ENCODE data around the gene NCSTN.
A peak's percentile ranks its signal among the peaks of the same experiment; 100 is the strongest.

Gene NCSTN

DNA sequence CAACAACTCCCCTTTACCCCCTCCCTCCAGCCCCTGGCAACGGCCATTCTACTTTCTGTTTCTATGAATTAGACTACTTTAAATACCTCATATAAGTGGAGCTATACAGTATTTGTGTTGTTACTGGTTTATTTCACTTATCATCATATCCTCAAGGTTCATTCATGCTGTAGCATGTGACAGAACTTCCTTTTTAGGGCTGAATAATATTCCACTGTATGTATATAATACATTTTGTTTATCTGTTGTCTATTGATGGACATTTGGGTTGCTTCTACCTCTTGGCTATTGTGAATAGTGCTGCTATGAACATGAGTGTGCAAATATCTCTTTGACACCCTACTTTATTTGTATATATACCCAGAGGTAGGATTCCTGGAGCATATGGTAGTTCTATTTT lies 25.9 kb downstream of the NCSTN start:
- Histone ChIP-seq H3K9ac (ENCODE audit: low read depth in 1 of 2, low read length in 2 of 2) (no peak overlapping the region), H3K9me3 (ENCODE audit: control insufficient read depth in 2 of 2, low read length in 2 of 2) (no peaks in the 10 kb centered on the region), H3K36me3 (ENCODE audit: control insufficient read depth in 2 of 2, insufficient read depth in 2 of 2, low read length in 2 of 2) (no peaks in the 10 kb centered on the region), H3K27me3 (ENCODE audit: control insufficient read depth in 2 of 2, insufficient read depth in 2 of 2, low read length in 2 of 2) (no peaks in the 10 kb centered on the region), H3K4me1 (ENCODE audit: control insufficient read depth in 2 of 2, insufficient read depth in 2 of 2, low read length in 2 of 2) (no peaks in the 10 kb centered on the region), H3K4me3 (ENCODE audit: low read length in 2 of 2) (no peak overlapping the region), H3K27ac (ENCODE audit: low read depth in 2 of 2, low read length in 2 of 2) (no peak overlapping the region)

DNA sequence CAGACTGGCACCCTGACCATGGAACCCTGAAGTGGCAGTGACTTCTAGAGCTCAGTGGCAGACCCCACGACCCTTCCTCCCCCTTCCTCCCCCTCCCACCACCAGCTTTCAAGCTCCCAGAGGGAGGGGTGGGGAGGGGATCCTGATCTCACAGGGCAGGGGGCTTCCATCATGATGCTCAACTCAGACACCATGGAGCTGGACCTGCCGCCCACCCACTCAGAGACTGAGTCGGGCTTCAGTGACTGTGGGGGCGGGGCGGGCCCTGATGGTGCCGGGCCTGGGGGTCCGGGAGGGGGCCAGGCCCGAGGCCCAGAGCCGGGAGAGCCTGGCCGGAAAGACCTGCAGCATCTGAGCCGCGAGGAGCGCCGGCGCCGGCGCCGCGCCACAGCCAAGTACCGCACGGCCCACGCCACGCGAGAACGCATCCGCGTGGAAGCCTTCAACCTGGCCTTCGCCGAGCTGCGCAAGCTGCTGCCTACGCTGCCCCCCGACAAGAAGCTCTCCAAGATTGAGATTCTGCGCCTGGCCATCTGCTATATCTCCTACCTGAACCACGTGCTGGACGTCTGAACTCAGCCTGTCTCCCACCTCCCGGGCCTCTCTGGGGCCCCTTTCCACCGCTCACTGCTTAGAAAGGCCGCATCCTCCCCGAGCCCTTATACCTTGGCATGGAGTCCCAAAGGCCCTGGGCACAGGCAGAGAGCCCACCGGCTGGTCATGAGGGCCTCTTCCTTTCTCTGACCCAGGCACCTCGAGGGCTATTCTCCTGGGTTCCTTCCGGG lies 27.6 kb downstream of the NCSTN start:
- Histone ChIP-seq H3K36me3 (ENCODE audit: control insufficient read depth in 2 of 2, insufficient read depth in 2 of 2, low read length in 2 of 2) (no peaks in the 10 kb centered on the region), H3K27ac (ENCODE audit: low read depth in 2 of 2, low read length in 2 of 2) (no peak overlapping the region), H3K9ac (ENCODE audit: low read depth in 1 of 2, low read length in 2 of 2) (no peak overlapping the region), H3K4me3 (ENCODE audit: low read length in 2 of 2) (no peak overlapping the region), H3K9me3 (ENCODE audit: control insufficient read depth in 2 of 2, low read length in 2 of 2) (no peaks in the 10 kb centered on the region), H3K4me1 (ENCODE audit: control insufficient read depth in 2 of 2, insufficient read depth in 2 of 2, low read length in 2 of 2) (peaks cover 0 to under 1% of the 10 kb centered on the region in 2 donors), H3K27me3 (ENCODE audit: control insufficient read depth in 2 of 2, insufficient read depth in 2 of 2, low read length in 2 of 2) (no peaks in the 10 kb centered on the region)

DNA sequence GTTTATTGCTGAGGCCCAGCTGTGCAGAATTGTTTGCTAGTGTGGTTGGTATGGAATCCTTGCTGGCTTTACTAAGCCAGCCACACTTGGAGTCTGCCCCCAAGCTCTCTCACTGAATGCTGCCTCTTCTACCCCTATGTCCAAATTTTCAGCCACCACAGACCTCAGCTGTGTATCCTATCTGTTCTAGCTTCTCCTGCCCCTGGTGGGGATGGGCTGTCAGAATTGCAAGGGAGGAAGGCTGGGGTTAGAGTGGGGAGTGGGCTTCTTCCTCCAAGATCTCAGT lies 28.1 kb downstream of the NCSTN start:
- Histone ChIP-seq H3K27me3 (ENCODE audit: control insufficient read depth in 2 of 2, insufficient read depth in 2 of 2, low read length in 2 of 2) (no peaks in the 10 kb centered on the region), H3K4me3 (ENCODE audit: low read length in 2 of 2) (no peak overlapping the region), H3K4me1 (ENCODE audit: control insufficient read depth in 2 of 2, insufficient read depth in 2 of 2, low read length in 2 of 2) (peaks cover 5 to 6% of the 10 kb centered on the region in 2 donors), H3K9me3 (ENCODE audit: control insufficient read depth in 2 of 2, low read length in 2 of 2) (no peaks in the 10 kb centered on the region), H3K27ac (ENCODE audit: low read depth in 2 of 2, low read length in 2 of 2) (no peak overlapping the region), H3K9ac (ENCODE audit: low read depth in 1 of 2, low read length in 2 of 2) (no peak overlapping the region), H3K36me3 (ENCODE audit: control insufficient read depth in 2 of 2, insufficient read depth in 2 of 2, low read length in 2 of 2) (no peaks in the 10 kb centered on the region)

DNA sequence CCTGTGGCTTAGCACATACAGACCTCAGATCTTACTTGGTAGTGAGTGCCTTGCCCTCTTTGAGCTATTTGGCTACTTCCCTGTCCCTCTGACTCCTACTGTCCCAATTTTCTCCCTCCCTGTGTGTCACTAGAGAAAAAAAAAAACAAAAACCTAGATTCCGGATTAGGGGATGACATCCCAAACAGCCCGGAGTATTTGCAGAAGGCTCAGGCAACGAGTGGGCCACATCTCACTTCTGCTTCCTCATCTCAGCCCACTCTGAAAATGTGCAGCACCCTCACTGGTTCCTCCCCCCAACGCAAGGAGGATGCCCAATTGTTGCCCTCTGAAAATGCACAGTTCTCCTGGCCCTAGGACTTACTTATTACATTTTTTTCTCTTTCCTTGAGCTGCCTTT lies 28.6 kb downstream of the NCSTN start:
- Histone ChIP-seq H3K27me3 (ENCODE audit: control insufficient read depth in 2 of 2, insufficient read depth in 2 of 2, low read length in 2 of 2) (no peaks in the 10 kb centered on the region), H3K9me3 (ENCODE audit: control insufficient read depth in 2 of 2, low read length in 2 of 2) (no peaks in the 10 kb centered on the region), H3K9ac (ENCODE audit: low read depth in 1 of 2, low read length in 2 of 2) (no peak overlapping the region), H3K27ac (ENCODE audit: low read depth in 2 of 2, low read length in 2 of 2) (no peak overlapping the region), H3K4me3 (ENCODE audit: low read length in 2 of 2) (no peak overlapping the region), H3K4me1 (ENCODE audit: control insufficient read depth in 2 of 2, insufficient read depth in 2 of 2, low read length in 2 of 2) (peaks cover 7 to 8% of the 10 kb centered on the region in 2 donors), H3K36me3 (ENCODE audit: control insufficient read depth in 2 of 2, insufficient read depth in 2 of 2, low read length in 2 of 2) (no peaks in the 10 kb centered on the region)

DNA sequence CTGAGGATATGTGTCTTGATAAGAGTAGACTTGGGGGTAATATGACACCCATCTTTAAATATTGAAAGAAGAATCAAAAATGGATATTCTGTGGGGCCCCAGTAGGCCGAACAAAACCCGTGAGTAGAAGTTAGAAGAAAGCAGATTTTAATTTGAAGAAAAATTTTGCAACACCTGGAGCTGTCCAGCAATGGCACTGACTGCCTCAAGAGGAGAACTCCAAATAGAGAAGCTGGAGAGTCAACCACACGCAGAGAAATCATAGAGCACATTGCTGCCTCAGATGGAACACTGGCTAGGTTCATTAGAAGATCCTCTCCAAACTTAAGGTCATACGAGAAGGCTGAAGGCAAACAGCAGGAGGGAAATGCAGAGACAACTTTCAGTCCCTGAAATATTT lies 30.5 kb downstream of the NCSTN start:
- Histone ChIP-seq H3K9me3 (ENCODE audit: control insufficient read depth in 2 of 2, low read length in 2 of 2) (no peaks in the 10 kb centered on the region), H3K4me3 (ENCODE audit: low read length in 2 of 2) (no peak overlapping the region), H3K9ac (ENCODE audit: low read depth in 1 of 2, low read length in 2 of 2) (no peak overlapping the region), H3K4me1 (ENCODE audit: control insufficient read depth in 2 of 2, insufficient read depth in 2 of 2, low read length in 2 of 2) (peaks cover 7 to 8% of the 10 kb centered on the region in 2 donors), H3K27ac (ENCODE audit: low read depth in 2 of 2, low read length in 2 of 2) (no peak overlapping the region), H3K36me3 (ENCODE audit: control insufficient read depth in 2 of 2, insufficient read depth in 2 of 2, low read length in 2 of 2) (no peaks in the 10 kb centered on the region), H3K27me3 (ENCODE audit: control insufficient read depth in 2 of 2, insufficient read depth in 2 of 2, low read length in 2 of 2) (no peaks in the 10 kb centered on the region)

DNA sequence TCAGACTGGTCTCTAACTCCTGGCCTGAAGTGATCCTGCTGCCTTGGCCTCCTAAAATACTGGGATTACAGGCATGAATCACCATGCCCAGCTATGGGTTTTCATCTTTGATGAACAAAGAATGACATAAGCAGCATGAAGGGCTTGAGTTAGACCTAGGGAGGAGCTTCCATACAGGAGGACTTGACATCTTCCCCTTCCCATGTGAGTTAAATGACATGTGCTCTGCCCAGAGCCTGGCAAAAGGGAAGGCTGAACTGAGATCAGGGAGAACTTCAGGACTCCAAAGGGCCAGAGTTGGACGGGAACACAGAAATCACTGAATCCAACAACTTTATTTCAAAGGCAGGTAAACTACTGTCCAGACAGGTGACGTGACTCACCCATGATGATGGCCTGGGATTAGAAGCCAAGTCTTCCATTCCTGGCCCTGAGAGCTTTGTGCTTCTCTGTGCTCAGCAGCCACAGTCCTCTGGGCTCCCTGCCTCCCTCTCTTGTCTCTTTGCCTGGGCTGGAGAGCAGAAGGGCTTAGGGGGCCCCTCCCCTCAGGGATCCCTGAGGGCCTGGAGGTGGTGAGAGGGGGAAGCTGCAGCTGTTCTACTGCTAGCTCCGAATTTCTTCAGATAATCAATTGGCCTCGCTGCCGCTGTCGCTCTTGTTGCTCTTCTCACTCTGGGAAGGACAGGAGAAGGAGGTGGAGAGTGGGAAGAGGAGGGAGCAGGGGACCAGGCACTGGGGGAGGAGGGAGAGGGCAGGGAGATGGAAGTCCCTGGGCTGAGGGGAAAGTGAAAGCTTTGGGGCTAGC lies 31.3 kb downstream of the NCSTN start:
- Histone ChIP-seq H3K9ac (ENCODE audit: low read depth in 1 of 2, low read length in 2 of 2) (no peak overlapping the region), H3K4me3 (ENCODE audit: low read length in 2 of 2) (no peak overlapping the region), H3K36me3 (ENCODE audit: control insufficient read depth in 2 of 2, insufficient read depth in 2 of 2, low read length in 2 of 2) (no peaks in the 10 kb centered on the region), H3K27ac (ENCODE audit: low read depth in 2 of 2, low read length in 2 of 2) (no peak overlapping the region), H3K27me3 (ENCODE audit: control insufficient read depth in 2 of 2, insufficient read depth in 2 of 2, low read length in 2 of 2) (no peaks in the 10 kb centered on the region), H3K9me3 (ENCODE audit: control insufficient read depth in 2 of 2, low read length in 2 of 2) (no peaks in the 10 kb centered on the region), H3K4me1 (ENCODE audit: control insufficient read depth in 2 of 2, insufficient read depth in 2 of 2, low read length in 2 of 2) (peaks cover 7 to 8% of the 10 kb centered on the region in 2 donors)

DNA sequence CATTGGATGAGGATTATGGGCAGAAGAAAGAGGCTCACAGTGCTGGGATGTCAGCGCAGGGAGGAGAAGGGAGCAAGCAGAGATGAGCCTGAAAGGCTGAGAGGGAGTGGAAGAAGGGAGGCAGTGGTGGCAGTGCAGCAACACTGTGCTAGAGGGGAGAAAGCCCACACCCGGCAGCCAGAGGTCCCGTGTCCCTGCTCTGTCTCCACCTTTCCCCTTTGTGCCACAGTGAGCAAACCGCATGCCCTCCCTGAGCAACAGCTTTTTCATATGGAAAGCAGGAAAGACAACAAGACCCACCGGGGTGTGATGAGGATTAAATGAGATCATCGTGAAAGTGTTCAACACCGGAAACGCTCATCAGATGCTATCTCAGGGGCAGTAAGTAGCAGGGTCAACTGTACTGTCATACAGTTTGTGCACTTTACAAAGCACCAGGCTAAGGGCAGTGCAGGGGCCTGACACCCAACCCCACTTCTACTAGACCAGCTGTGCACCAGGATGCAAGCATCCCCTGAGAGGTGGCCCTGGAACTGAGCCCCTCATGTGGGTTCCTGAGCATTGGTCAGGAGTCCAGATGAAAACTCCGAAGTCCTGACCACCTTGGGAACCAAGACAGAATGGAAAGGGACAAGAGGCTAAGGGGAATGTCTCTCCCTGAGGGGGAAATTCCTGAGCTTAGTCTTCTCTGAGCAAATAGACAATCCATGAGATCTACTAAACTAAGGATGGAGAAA lies 32.8 kb downstream of the NCSTN start:
- Histone ChIP-seq H3K4me3 (ENCODE audit: low read length in 2 of 2) (no peak overlapping the region), H3K36me3 (ENCODE audit: control insufficient read depth in 2 of 2, insufficient read depth in 2 of 2, low read length in 2 of 2) (no peaks in the 10 kb centered on the region), H3K27ac (ENCODE audit: low read depth in 2 of 2, low read length in 2 of 2) (peak overlapping the region; percentile 4 to 25), H3K4me1 (ENCODE audit: control insufficient read depth in 2 of 2, insufficient read depth in 2 of 2, low read length in 2 of 2) (peaks cover 7 to 8% of the 10 kb centered on the region in 2 donors), H3K9me3 (ENCODE audit: control insufficient read depth in 2 of 2, low read length in 2 of 2) (no peaks in the 10 kb centered on the region), H3K9ac (ENCODE audit: low read depth in 1 of 2, low read length in 2 of 2) (no peak overlapping the region), H3K27me3 (ENCODE audit: control insufficient read depth in 2 of 2, insufficient read depth in 2 of 2, low read length in 2 of 2) (no peaks in the 10 kb centered on the region)

DNA sequence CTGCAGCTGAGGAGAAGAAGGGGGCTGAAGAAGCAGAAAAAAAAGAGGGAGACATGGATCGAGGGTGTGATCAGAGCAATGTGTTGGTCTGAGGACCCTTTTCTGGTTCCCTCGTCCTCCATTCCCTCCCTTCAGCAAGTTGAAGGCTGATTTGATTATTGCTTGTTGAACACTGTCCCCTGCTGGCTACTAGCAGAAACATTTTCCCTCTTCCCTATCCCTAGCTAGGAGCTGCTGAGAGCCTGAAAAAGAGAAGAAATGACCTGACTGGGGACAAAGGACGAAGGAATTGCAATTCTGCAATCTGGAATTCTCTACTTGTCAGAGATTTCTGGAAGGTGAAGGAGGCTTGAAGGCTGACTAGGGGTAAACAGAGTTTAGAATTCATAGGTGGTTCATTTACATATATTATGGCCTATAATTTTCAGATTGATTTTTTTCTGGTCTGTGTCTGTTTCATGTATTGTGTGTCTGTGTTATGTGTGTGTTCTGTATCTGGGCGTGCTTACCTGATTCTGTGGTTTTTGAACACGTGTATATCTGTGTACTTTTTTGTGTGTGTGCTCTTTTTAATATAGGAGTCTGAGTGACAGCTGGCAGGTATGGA lies 33.4 kb downstream of the NCSTN start:
- Histone ChIP-seq H3K9ac (ENCODE audit: low read depth in 1 of 2, low read length in 2 of 2) (no peak overlapping the region), H3K36me3 (ENCODE audit: control insufficient read depth in 2 of 2, insufficient read depth in 2 of 2, low read length in 2 of 2) (no peaks in the 10 kb centered on the region), H3K27me3 (ENCODE audit: control insufficient read depth in 2 of 2, insufficient read depth in 2 of 2, low read length in 2 of 2) (no peaks in the 10 kb centered on the region), H3K27ac (ENCODE audit: low read depth in 2 of 2, low read length in 2 of 2) (no peak overlapping the region), H3K4me3 (ENCODE audit: low read length in 2 of 2) (no peak overlapping the region), H3K4me1 (ENCODE audit: control insufficient read depth in 2 of 2, insufficient read depth in 2 of 2, low read length in 2 of 2) (peaks cover 7 to 8% of the 10 kb centered on the region in 2 donors), H3K9me3 (ENCODE audit: control insufficient read depth in 2 of 2, low read length in 2 of 2) (no peaks in the 10 kb centered on the region)

DNA sequence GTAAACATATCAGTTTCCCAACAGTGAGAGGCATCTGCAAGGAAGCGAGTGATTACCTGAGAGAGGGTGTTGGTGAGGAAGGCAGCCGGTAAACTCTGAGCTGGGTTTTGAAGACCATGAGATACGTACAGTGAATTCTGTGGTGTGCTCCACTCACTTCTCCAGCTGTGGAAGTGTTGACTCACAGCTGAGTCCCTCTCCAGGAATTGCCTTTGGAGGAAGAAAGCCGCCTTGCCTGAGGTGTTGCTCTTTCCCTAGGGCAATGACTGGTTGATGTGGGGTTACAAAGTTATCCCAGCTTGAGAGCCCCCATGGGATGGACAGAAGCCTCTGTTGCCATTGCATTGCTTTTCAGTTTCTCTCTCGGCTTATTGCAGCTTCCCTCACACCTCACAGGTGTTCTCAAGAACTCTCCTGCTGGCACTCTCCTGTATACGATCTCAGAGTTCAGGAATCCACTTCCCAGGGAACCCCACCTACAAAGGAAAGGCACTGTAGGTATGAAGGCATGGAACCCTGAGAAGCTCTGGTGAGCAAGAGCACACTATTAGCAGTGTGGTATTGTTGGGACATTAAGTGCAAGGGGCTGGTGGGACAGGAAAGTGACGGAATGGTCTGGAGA lies 34.5 kb downstream of the NCSTN start:
- H3K4me3 ChIP-seq (ENCODE audit: low read length in 2 of 2), result no peak overlapping the region
- H3K27ac ChIP-seq (ENCODE audit: low read depth in 2 of 2, low read length in 2 of 2), result no peak overlapping the region
- H3K4me1 ChIP-seq (ENCODE audit: control insufficient read depth in 2 of 2, insufficient read depth in 2 of 2, low read length in 2 of 2), result peaks cover 7 to 8% of the 10 kb centered on the region in 2 donors
- H3K9ac ChIP-seq (ENCODE audit: low read depth in 1 of 2, low read length in 2 of 2), result no peak overlapping the region
- no peaks in the 10 kb centered on the region for H3K36me3 ChIP-seq (ENCODE audit: control insufficient read depth in 2 of 2, insufficient read depth in 2 of 2, low read length in 2 of 2)
- no peaks in the 10 kb centered on the region for H3K27me3 ChIP-seq (ENCODE audit: control insufficient read depth in 2 of 2, insufficient read depth in 2 of 2, low read length in 2 of 2)
- no peaks in the 10 kb centered on the region for H3K9me3 ChIP-seq (ENCODE audit: control insufficient read depth in 2 of 2, low read length in 2 of 2)
